Nephron (organoid): ENCODE results near the gene CAB39.

ENCODE experiments used
- H3K27ac Mint-ChIP-seq, 3 experiments: 2 replicates each; pipeline ENCODE4 v1.8.0; 2020; ENCODE audit warnings: mixed read lengths in 3 of 3, mild to moderate bottlenecking in 2 of 3, moderate library complexity in 1 of 3
- H3K27me3 Mint-ChIP-seq: 2 replicates; pipeline ENCODE4 v1.8.0; 2021; ENCODE audit warnings: low read depth, mild to moderate bottlenecking, moderate library complexity, mixed read lengths
- H3K36me3 Mint-ChIP-seq: 2 replicates; pipeline ENCODE4 v1.8.0; 2020; ENCODE audit warnings: low read depth, mixed read lengths
- H3K4me1 Mint-ChIP-seq: 2 replicates; pipeline ENCODE4 v1.8.0; 2020; ENCODE audit warnings: mixed read lengths
- H3K4me3 Mint-ChIP-seq, 3 experiments: 2 replicates each; pipeline ENCODE4 v1.8.0; 2020; ENCODE audit warnings: mild to moderate bottlenecking in 3 of 3, mixed read lengths in 3 of 3, moderate library complexity in 2 of 3
- H3K9me3 Mint-ChIP-seq: 2 replicates; pipeline ENCODE4 v1.8.0; 2020; ENCODE audit warnings: mixed read lengths
- TF ChIP-seq, protein P1 (sequence below), 3 experiments: fragments of 200-600 bp; sonication (generic); IDR thresholded peaks; one replicate each; pipeline ENCODE4 v1.5.0; 2021; ENCODE audit warnings: antibody characterized with exemption in 3 of 3; ENCODE audit not compliant: unreplicated experiment in 3 of 3

Gene CAB39

GRCh38 chr2:230731512-230731911, 18.9 kb downstream of the CAB39 start:
- H3K27ac Mint-ChIP-seq, result no peak overlapping the region
- no peaks in the 10 kb centered on the region for H3K27me3 Mint-ChIP-seq
- no peak overlapping the region for H3K4me3 Mint-ChIP-seq
- H3K36me3 Mint-ChIP-seq, result peaks cover 4% of the 10 kb centered on the region
- no peaks in the 10 kb centered on the region for H3K9me3 Mint-ChIP-seq
- H3K4me1 Mint-ChIP-seq, result peaks cover 10% of the 10 kb centered on the region
- TF ChIP-seq, protein P1, sequence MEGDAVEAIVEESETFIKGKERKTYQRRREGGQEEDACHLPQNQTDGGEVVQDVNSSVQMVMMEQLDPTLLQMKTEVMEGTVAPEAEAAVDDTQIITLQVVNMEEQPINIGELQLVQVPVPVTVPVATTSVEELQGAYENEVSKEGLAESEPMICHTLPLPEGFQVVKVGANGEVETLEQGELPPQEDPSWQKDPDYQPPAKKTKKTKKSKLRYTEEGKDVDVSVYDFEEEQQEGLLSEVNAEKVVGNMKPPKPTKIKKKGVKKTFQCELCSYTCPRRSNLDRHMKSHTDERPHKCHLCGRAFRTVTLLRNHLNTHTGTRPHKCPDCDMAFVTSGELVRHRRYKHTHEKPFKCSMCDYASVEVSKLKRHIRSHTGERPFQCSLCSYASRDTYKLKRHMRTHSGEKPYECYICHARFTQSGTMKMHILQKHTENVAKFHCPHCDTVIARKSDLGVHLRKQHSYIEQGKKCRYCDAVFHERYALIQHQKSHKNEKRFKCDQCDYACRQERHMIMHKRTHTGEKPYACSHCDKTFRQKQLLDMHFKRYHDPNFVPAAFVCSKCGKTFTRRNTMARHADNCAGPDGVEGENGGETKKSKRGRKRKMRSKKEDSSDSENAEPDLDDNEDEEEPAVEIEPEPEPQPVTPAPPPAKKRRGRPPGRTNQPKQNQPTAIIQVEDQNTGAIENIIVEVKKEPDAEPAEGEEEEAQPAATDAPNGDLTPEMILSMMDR (IDR thresholded peaks at IDR 0.05; ENCODE audit: unreplicated experiment in 3 of 3), result no peak

- H3K4me1 Mint-ChIP-seq, result peaks cover 14% of the 10 kb centered on the region
- TF ChIP-seq, protein P1 (IDR thresholded peaks at IDR 0.05; ENCODE audit: unreplicated experiment in 3 of 3), result no peak
- H3K27ac Mint-ChIP-seq, result no peak overlapping the region
- no peaks in the 10 kb centered on the region for H3K27me3 Mint-ChIP-seq
- H3K9me3 Mint-ChIP-seq, result no peaks in the 10 kb centered on the region
- H3K4me3 Mint-ChIP-seq, result no peak overlapping the region
- H3K36me3 Mint-ChIP-seq, result peaks cover 4% of the 10 kb centered on the region
These were observed 20.3 kb downstream of the CAB39 start for GRCh38 chr2:230732914-230733401.

GRCh38 chr2:230734247-230735175, 21.9 kb downstream of the CAB39 start:
- TF ChIP-seq, protein P1 (IDR thresholded peaks at IDR 0.05; ENCODE audit: unreplicated experiment in 3 of 3), result no peak
- no peak overlapping the region for H3K4me3 Mint-ChIP-seq
- H3K27ac Mint-ChIP-seq, result peak overlapping the region in 1 of 3 experiments; percentile 49
- peaks cover 22% of the 10 kb centered on the region for H3K4me1 Mint-ChIP-seq
- no peaks in the 10 kb centered on the region for H3K36me3 Mint-ChIP-seq
- no peaks in the 10 kb centered on the region for H3K9me3 Mint-ChIP-seq
- H3K27me3 Mint-ChIP-seq, result no peaks in the 10 kb centered on the region

DNA sequence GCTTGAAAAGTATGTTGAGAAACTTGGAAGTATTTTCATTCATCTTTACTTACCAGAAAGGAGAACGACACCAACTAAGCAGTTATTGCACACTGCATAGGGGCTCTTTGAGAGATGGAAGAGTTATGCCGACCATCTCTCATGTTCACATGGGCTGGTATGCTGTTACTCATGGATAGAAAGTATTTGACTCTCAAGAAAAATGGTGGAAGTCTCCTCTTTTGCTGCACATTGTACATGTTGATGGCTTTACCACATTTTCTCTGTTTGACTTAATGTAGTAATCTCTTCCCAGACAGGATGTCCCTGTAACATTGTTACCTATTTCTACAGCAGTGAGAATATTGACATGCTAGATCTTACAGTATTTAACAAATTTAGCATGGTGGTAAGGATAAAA, 23.2 kb downstream of the CAB39 start:
- H3K36me3 Mint-ChIP-seq, result peaks cover 9% of the 10 kb centered on the region
- TF ChIP-seq, protein P1 (IDR thresholded peaks at IDR 0.05; ENCODE audit: unreplicated experiment in 3 of 3), result no peak

DNA sequence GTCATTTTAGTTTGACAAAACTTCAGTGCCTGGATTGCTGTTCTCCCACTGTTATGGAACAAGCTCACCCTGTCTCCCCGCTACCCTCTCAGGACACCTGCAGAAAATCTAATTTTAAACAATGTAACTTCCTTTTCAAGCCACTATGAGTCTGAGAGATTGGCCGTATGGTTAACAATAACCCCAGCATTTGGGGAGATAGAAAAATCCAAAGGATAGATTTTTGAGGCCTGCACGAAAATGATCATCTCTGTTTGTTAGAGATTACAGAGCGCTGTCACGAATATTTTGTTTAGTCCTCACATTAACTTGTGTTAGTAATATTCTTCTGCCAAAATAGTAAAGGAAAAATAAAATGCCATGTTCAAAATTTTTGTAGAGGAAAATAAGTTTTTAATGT, 24.7 kb downstream of the CAB39 start:
- Mint-ChIP-seq H3K27me3 (no peaks in the 10 kb centered on the region), H3K4me3 (no peak overlapping the region), H3K9me3 (no peaks in the 10 kb centered on the region), H3K27ac (peak overlapping the region in 2 of 3 experiments; percentile 48 to 82), H3K4me1 (peaks cover 22% of the 10 kb centered on the region), H3K36me3 (peaks cover 15% of the 10 kb centered on the region)
- TF ChIP-seq, protein P1 (IDR thresholded peaks at IDR 0.05; ENCODE audit: unreplicated experiment in 3 of 3), result no peak

More for the DNA sequence above, 23.2 kb downstream of the CAB39 start:
- H3K4me3 Mint-ChIP-seq, result no peak overlapping the region
- H3K27me3 Mint-ChIP-seq, result no peaks in the 10 kb centered on the region
- H3K4me1 Mint-ChIP-seq, result peaks cover 22% of the 10 kb centered on the region
- H3K9me3 Mint-ChIP-seq, result no peaks in the 10 kb centered on the region
- H3K27ac Mint-ChIP-seq, result peak overlapping the region in 2 of 3 experiments; percentile 3 to 71
